Suprapubic skin (tissue), 4 donors: ENCODE results near the gene CASD1. TPM values are rescaled to one million over a fixed set of nuclear protein-coding genes. Genes with fewer than 3 reads are reported as not detected.

ENCODE experiments used
- DNase-seq, 2 donors: peaks; one replicate each; pipeline ENCODE4 v3.0.0-alpha.2; 2019; ENCODE audit warnings: low spot score in 2 of 2
- H3K27ac ChIP-seq: fragments of 200-600 bp; sonication (generic); one replicate; pipeline ENCODE4 v1.5.1; 2019
- H3K27me3 ChIP-seq: fragments of 200-600 bp; sonication (generic); one replicate; pipeline ENCODE4 v1.5.1; 2019
- H3K36me3 ChIP-seq: fragments of 200-600 bp; sonication (generic); one replicate; pipeline ENCODE4 v1.5.1; 2019
- H3K4me1 ChIP-seq: fragments of 200-600 bp; sonication (generic); one replicate; pipeline ENCODE4 v1.5.1; 2019
- H3K4me3 ChIP-seq: fragments of 200-600 bp; sonication (generic); one replicate; pipeline ENCODE4 v1.5.1; 2019; ENCODE audit warnings: mild to moderate bottlenecking
- H3K9me3 ChIP-seq: fragments of 200-600 bp; sonication (generic); one replicate; pipeline ENCODE4 v1.5.1; 2019
- EP300 ChIP-seq: sonication (generic); formaldehyde crosslinking; IDR thresholded peaks from one replicate; pipeline ENCODE4 v1.6.1; 2017; ENCODE audit warnings: antibody characterized with exemption
- POLR2A ChIP-seq, 2 donors: fragments of 450-650 bp; IDR thresholded peaks; one replicate each; pipeline ENCODE4 v1.6.1; 2017; ENCODE audit warnings: antibody characterized with exemption in 2 of 2, mild to moderate bottlenecking in 2 of 2, moderate library complexity in 2 of 2
- POLR2AphosphoS5 ChIP-seq, 3 donors: sonication (generic); formaldehyde crosslinking; IDR thresholded peaks; one replicate each; pipeline ENCODE4 v1.6.1; 2017; ENCODE audit warnings: antibody characterized with exemption in 3 of 3
- WGBS: methylation state at CpG from one replicate; pipeline ENCODE4 v1.1.5; 2018; 5-methylcytosine and 5-hydroxymethylcytosine counted together
- total RNA-seq, 4 donors: library from RNA; depleted of rRNA; stranded (reverse); fragments of >200 nt; gene quantifications; one replicate each; pipeline ENCODE4 v1.1.0, GENCODE V29; 2016
- TF ChIP-seq, protein P1 (sequence below), 2 donors: fragments of 200-600 bp in 1 of 2; fragments of 450-650 bp in 1 of 2; sonication (generic) in 1 of 2; IDR thresholded peaks; one replicate each; pipeline ENCODE4 v1.5.1; 2016 to 2019; ENCODE audit warnings: antibody characterized with exemption in 2 of 2, mild to moderate bottlenecking in 1 of 2, moderate library complexity in 1 of 2

CASD1 gene
- total RNA-seq, 4 donors from 2014 or later = 9.0 to 15.1 (median 12.6) TPM

DNA sequence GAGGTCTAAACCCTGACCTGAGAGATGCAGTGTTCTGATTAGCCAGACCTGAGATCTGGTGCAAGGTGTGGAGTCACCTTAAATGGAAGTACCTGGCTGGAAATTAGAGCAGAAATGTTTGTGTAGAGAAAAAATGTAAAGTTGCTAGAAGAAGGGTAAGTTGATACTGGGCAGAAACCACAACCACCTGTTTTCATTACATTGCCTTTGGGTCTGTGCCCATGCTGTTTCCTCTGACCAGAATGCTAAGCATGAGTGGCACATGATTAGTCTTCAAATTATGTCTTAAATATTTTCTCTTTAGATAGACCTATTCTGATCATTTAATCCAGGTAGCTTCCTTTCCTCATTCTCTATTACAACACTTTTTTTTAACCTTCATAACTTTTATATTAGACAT, 69.0 kb downstream of the CASD1 start:
- H3K36me3 ChIP-seq = no peaks in the 10 kb centered on the region
- TF ChIP-seq, protein P1, sequence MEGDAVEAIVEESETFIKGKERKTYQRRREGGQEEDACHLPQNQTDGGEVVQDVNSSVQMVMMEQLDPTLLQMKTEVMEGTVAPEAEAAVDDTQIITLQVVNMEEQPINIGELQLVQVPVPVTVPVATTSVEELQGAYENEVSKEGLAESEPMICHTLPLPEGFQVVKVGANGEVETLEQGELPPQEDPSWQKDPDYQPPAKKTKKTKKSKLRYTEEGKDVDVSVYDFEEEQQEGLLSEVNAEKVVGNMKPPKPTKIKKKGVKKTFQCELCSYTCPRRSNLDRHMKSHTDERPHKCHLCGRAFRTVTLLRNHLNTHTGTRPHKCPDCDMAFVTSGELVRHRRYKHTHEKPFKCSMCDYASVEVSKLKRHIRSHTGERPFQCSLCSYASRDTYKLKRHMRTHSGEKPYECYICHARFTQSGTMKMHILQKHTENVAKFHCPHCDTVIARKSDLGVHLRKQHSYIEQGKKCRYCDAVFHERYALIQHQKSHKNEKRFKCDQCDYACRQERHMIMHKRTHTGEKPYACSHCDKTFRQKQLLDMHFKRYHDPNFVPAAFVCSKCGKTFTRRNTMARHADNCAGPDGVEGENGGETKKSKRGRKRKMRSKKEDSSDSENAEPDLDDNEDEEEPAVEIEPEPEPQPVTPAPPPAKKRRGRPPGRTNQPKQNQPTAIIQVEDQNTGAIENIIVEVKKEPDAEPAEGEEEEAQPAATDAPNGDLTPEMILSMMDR (IDR thresholded peaks at IDR 0.05) = no peak
- no peak for TF ChIP-seq POLR2A (IDR thresholded peaks at IDR 0.05)
- TF ChIP-seq EP300 = no peak
- TF ChIP-seq POLR2AphosphoS5 (IDR thresholded peaks at IDR 0.05) = no peak
- no peak overlapping the region for H3K4me3 ChIP-seq
- H3K27me3 ChIP-seq = no peaks in the 10 kb centered on the region
- no peaks in the 10 kb centered on the region for H3K4me1 ChIP-seq
- peaks cover 13% of the 10 kb centered on the region for H3K9me3 ChIP-seq
- DNase-seq = no peak
- H3K27ac ChIP-seq = no peak overlapping the region

DNA sequence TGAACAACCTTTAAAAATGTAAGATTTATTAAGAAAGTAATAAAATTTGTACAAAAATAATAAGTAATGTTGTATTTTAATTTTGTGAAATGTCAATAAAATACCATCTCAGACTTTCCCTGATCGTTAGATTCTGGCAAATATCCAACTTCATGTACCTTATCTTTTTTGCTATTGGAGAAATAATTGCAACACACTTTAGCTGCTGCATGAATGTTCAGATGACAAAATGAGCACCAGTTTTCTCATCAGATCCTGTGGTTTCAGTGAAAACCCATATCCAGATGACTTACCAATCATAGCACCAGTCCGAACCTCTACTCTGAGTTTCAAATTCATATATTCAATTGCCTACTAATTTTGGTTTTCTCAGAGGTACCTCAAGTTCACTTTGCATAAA, 69.9 kb downstream of the CASD1 start:
- WGBS = 93% methylated on average over 2 of the region's 2 CpGs
- no peak for DNase-seq
- H3K4me1 ChIP-seq = no peaks in the 10 kb centered on the region

DNA sequence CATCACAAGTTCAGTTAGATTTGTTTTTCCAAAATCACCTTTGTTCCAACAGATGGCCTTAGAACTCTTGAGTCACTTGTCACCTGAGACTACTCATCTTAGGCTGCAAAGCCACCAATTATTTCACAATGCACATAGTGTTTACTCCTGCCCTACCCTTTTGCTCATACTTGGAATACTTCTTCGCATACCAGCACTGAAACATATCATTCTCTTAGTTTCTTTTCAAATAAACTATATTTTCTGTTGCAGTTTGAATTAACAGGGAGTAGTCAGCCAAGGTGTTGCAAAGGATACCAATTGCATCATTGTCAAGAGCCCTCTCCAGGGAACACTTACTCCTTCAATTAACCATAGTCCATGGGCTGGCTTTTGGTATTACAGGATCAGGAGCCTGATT, 71.0 kb downstream of the CASD1 start:
- no peak for DNase-seq
- TF ChIP-seq EP300 = no peak
- TF ChIP-seq POLR2AphosphoS5 (IDR thresholded peaks at IDR 0.05) = no peak
- H3K36me3 ChIP-seq = no peaks in the 10 kb centered on the region
- H3K4me3 ChIP-seq = no peak overlapping the region
- no peak overlapping the region for H3K27ac ChIP-seq
- 82% methylated on average over 1 of the region's 1 CpG for WGBS
- H3K4me1 ChIP-seq = no peaks in the 10 kb centered on the region
- H3K27me3 ChIP-seq = no peaks in the 10 kb centered on the region
- H3K9me3 ChIP-seq = peaks cover 3% of the 10 kb centered on the region

More for the DNA sequence above, 69.9 kb downstream of the CASD1 start:
- Histone ChIP-seq H3K27me3 (no peaks in the 10 kb centered on the region), H3K36me3 (no peaks in the 10 kb centered on the region), H3K4me3 (no peak overlapping the region), H3K27ac (no peak overlapping the region), H3K9me3 (peaks cover 13% of the 10 kb centered on the region)
- no peak for TF ChIP-seq EP300
- TF ChIP-seq POLR2A (IDR thresholded peaks at IDR 0.05) = no peak
- TF ChIP-seq POLR2AphosphoS5 (IDR thresholded peaks at IDR 0.05) = no peak
- TF ChIP-seq, protein P1 (IDR thresholded peaks at IDR 0.05) = no peak

DNA sequence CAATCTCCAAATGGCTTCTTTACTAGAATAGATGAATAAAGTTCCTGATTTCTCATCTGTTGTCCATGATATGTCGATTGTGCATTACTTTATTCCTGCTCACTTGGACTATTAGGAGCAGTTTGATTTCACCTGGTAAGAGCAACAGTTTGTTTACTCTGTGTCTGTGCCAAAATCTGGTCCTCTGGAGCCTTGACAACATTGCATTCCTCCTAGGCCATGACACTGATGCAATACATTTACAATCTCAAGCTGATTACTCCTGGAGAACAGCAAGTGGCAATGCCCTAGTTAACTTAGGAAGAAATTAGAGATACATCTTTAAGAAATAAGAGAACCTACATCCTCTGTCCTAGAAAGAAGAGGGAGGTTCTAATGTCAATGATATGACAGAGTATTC, 74.5 kb downstream of the CASD1 start:
- H3K36me3 ChIP-seq = no peaks in the 10 kb centered on the region
- WGBS = 87% methylated on average over 1 of the region's 1 CpG
- H3K9me3 ChIP-seq = no peaks in the 10 kb centered on the region
- H3K4me3 ChIP-seq = no peak overlapping the region
- no peaks in the 10 kb centered on the region for H3K4me1 ChIP-seq
- no peaks in the 10 kb centered on the region for H3K27me3 ChIP-seq
- no peak for TF ChIP-seq POLR2AphosphoS5 (IDR thresholded peaks at IDR 0.05)
- no peak for TF ChIP-seq EP300
- TF ChIP-seq, protein P1 (IDR thresholded peaks at IDR 0.05) = no peak
- no peak for TF ChIP-seq POLR2A (IDR thresholded peaks at IDR 0.05)
- no peak for DNase-seq
- H3K27ac ChIP-seq = no peak overlapping the region

DNA sequence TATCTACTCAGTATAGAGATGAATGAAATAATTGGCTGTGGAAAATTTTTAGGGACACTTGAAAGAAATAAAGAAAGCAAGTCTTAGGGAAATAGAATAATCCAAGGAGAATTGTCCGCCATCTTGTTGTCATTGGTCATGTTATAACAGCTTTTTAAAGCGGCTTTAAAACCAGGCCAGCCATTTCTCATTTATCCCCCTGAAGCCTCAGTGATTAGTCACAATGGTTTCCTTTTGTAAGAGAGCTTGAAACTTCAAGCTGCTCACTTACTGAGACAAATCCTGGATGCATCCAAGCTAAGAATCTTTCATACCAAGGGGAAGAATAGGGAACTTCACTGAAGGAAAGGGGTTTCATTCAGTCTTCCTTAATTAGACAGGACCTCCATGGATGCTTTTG, 78.5 kb downstream of the CASD1 start:
- TF ChIP-seq POLR2A (IDR thresholded peaks at IDR 0.05) (no peak), POLR2AphosphoS5 (IDR thresholded peaks at IDR 0.05) (no peak), EP300 (no peak)
- TF ChIP-seq, protein P1 (IDR thresholded peaks at IDR 0.05) = no peak
- H3K9me3 ChIP-seq = no peaks in the 10 kb centered on the region

DNA sequence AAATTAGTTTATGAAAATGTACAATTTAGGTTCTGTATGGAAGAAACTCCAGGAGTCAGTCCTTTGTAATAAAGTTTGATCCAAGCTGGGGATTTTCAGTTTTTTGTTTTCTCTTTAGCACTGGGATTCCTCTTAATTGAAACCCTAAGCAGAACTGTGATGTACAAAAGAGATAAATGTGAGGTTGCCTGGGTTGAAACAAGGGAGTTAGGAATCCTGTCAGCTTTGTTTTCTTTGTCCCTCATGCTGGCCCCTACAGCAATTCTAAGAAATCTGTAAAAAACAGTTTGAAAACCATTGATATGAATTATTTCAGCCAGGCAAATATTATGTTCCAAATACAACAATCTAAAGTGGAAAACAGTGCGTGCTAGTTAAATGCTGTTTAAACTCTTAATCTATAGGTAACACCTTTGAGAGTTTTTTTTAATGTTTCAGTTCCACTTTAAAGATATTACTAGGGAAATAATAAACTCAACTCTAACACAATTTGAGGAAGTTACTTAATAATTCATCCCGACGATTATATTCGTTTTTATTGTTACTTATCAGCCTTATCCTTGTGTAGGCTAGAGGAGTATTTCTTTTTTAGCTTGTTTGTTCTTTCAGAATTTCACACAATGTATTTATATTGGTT, 81.0 kb downstream of the CASD1 start:
- no peak for TF ChIP-seq EP300
- TF ChIP-seq POLR2A (IDR thresholded peaks at IDR 0.05) = no peak
- TF ChIP-seq, protein P1 (IDR thresholded peaks at IDR 0.05) = no peak
- no peak for TF ChIP-seq POLR2AphosphoS5 (IDR thresholded peaks at IDR 0.05)
- Histone ChIP-seq H3K36me3 (no peaks in the 10 kb centered on the region), H3K4me3 (no peak overlapping the region), H3K9me3 (no peaks in the 10 kb centered on the region), H3K27ac (no peak overlapping the region), H3K4me1 (no peaks in the 10 kb centered on the region), H3K27me3 (no peaks in the 10 kb centered on the region)
- no peak for DNase-seq
- WGBS = 82% methylated on average over 4 of the region's 4 CpGs

More for the DNA sequence above, 78.5 kb downstream of the CASD1 start:
- no peaks in the 10 kb centered on the region for H3K27me3 ChIP-seq
- H3K36me3 ChIP-seq = no peaks in the 10 kb centered on the region
- DNase-seq = no peak
- no peak overlapping the region for H3K27ac ChIP-seq
- 88% methylated on average over 2 of the region's 2 CpGs for WGBS
- no peak overlapping the region for H3K4me3 ChIP-seq
- no peaks in the 10 kb centered on the region for H3K4me1 ChIP-seq
